Mesothelial cell of epicardium (in vitro differentiated cells): ENCODE data around the gene FXR1. TPM values are rescaled to one million over a fixed set of nuclear protein-coding genes. Genes with fewer than 3 reads are reported as not detected.
"Not testable (repeated sequence)": the region's sequence is repeated elsewhere in the genome, so short reads cannot be mapped to it uniquely, and the experiment has no call there.

ENCODE experiments used
- DNase-seq, 2 experiments: peaks; one replicate each; pipeline ENCODE4 v3.0.0; 2021; ENCODE audit warnings: low spot score in 2 of 2; ENCODE audit not compliant: unreplicated experiment in 2 of 2
- H3K27ac Mint-ChIP-seq: 2 replicates; pipeline ENCODE4 v1.8.0; 2021; ENCODE audit warnings: mixed read lengths
- H3K27me3 Mint-ChIP-seq: 2 replicates; pipeline ENCODE4 v1.8.0; 2021; ENCODE audit warnings: low read depth, mixed read lengths
- H3K36me3 Mint-ChIP-seq: 2 replicates; pipeline ENCODE4 v1.8.0; 2021; ENCODE audit warnings: mixed read lengths
- H3K4me1 Mint-ChIP-seq: 2 replicates; pipeline ENCODE4 v1.8.0; 2021; ENCODE audit warnings: mixed read lengths
- H3K4me3 Mint-ChIP-seq: 2 replicates; pipeline ENCODE4 v1.8.0; 2021; ENCODE audit warnings: mild to moderate bottlenecking, moderate library complexity, mixed read lengths
- H3K9me3 Mint-ChIP-seq: 2 replicates; pipeline ENCODE4 v1.8.0; 2021; ENCODE audit warnings: mixed read lengths
- CTCF ChIP-seq: fragments of 200-600 bp; sonication (generic); IDR thresholded peaks from one replicate; pipeline ENCODE4 v1.5.0; 2021; ENCODE audit warnings: antibody characterized with exemption; ENCODE audit not compliant: unreplicated experiment
- total RNA-seq: library from RNA; stranded (reverse); gene quantifications from 3 replicates; pipeline ENCODE4 v1.2.1, GENCODE V29; 2021

FXR1 gene
- total RNA-seq, 1 donor from 2014 or later, result 211 TPM

- no peak overlapping the region for H3K27ac Mint-ChIP-seq
- DNase-seq, result no peak
Observed at GRCh38 chr3:180996415-180996932, 84.0 kb downstream of the FXR1 start.

DNA sequence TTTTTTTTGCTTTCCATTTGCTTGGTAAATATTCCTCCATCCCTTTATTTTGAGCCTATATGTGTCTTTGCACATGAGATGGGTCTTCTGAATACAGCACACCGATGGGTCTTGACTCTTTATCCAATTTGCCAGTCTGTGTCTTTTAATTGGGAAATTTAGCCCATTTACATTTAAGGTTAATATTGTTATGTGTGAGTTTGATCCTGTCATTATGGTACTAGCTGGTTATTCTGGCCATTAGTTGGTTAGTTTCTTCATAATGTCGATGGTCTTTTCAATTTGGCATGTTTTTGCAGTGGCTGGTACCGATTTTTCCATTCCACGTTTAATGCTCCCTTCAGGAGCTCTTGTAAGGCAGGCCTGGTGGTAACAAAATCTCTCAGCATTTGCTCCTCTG is 89.9 kb downstream of the FXR1 start:
- H3K36me3 Mint-ChIP-seq, H3K27ac Mint-ChIP-seq, H3K27me3 Mint-ChIP-seq, H3K4me3 Mint-ChIP-seq, DNase-seq, H3K4me1 Mint-ChIP-seq: not testable (repeated sequence)
- H3K9me3 Mint-ChIP-seq, result peaks cover 34% of the 10 kb centered on the region

More at GRCh38 chr3:180996415-180996932, 84.0 kb downstream of the FXR1 start:
- peaks cover 16% of the 10 kb centered on the region for H3K9me3 Mint-ChIP-seq
- no peak for TF ChIP-seq CTCF
- H3K4me3 Mint-ChIP-seq, result no peak overlapping the region
- H3K4me1 Mint-ChIP-seq, result no peaks in the 10 kb centered on the region
- H3K36me3 Mint-ChIP-seq, result no peaks in the 10 kb centered on the region
- peaks cover 34% of the 10 kb centered on the region for H3K27me3 Mint-ChIP-seq

DNA sequence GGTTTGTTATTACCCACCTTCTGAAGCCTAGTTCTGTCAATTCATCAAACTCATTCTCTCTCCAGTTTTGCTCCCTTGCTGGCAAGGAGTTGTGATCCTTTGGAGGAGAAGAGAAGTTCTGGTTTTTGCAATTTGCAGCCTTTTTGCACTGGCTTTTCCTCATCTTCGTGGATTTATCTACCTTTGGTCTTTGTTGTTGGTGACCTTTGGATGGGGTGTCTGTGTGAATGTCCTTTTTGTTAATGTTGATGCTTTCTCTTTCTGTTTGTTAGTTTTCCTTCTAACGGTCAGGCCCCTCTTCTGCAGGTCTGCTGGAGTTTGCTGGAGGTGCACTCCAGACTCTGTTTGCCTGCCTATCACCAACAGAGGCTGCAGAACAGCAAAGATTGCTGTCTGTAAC is 91.0 kb downstream of the FXR1 start:
- H3K36me3 Mint-ChIP-seq, H3K4me1 Mint-ChIP-seq, DNase-seq, H3K27ac Mint-ChIP-seq, H3K27me3 Mint-ChIP-seq, H3K4me3 Mint-ChIP-seq: not testable (repeated sequence)
- H3K9me3 Mint-ChIP-seq, result peaks cover 34% of the 10 kb centered on the region

GRCh38 chr3:181006541-181006940 is 94.1 kb downstream of the FXR1 start:
- no peak for TF ChIP-seq CTCF
- Mint-ChIP-seq H3K4me3 (no peak overlapping the region), H3K9me3 (peaks cover 19% of the 10 kb centered on the region), H3K27ac (no peak overlapping the region), H3K36me3 (peaks cover 3% of the 10 kb centered on the region), H3K4me1 (peaks cover 5% of the 10 kb centered on the region), H3K27me3 (no peaks in the 10 kb centered on the region)
- DNase-seq, result no peak

- Mint-ChIP-seq H3K9me3 (peaks cover 19% of the 10 kb centered on the region), H3K27ac (no peak overlapping the region), H3K4me3 (no peak overlapping the region), H3K36me3 (no peaks in the 10 kb centered on the region), H3K27me3 (no peaks in the 10 kb centered on the region), H3K4me1 (peaks cover 5% of the 10 kb centered on the region)
- TF ChIP-seq CTCF, result no peak
- DNase-seq, result no peak
Observed at GRCh38 chr3:181007262-181007661, 94.8 kb downstream of the FXR1 start.

- no peaks in the 10 kb centered on the region for H3K36me3 Mint-ChIP-seq
- peaks cover under 1% of the 10 kb centered on the region for H3K4me1 Mint-ChIP-seq
- H3K4me3 Mint-ChIP-seq, result no peak overlapping the region
- no peak for DNase-seq
- H3K27me3 Mint-ChIP-seq, result no peaks in the 10 kb centered on the region
- no peak for TF ChIP-seq CTCF
- H3K9me3 Mint-ChIP-seq, result peaks cover 17% of the 10 kb centered on the region
- H3K27ac Mint-ChIP-seq, result no peak overlapping the region
Observed at GRCh38 chr3:181008796-181009195, 96.3 kb downstream of the FXR1 start.

GRCh38 chr3:181009225-181009624 is 96.8 kb downstream of the FXR1 start:
- no peak for DNase-seq
- no peaks in the 10 kb centered on the region for H3K4me1 Mint-ChIP-seq
- TF ChIP-seq CTCF, result no peak
- no peaks in the 10 kb centered on the region for H3K36me3 Mint-ChIP-seq
- peaks cover 22% of the 10 kb centered on the region for H3K9me3 Mint-ChIP-seq
- no peak overlapping the region for H3K27ac Mint-ChIP-seq
- no peaks in the 10 kb centered on the region for H3K27me3 Mint-ChIP-seq
- no peak overlapping the region for H3K4me3 Mint-ChIP-seq
